Epithelial cell of proximal tubule (primary cell): ENCODE data around the gene SETD9. TPM values are rescaled to one million over a fixed set of nuclear protein-coding genes. Genes with fewer than 3 reads are reported as not detected.
A peak's percentile ranks its signal among the peaks of the same experiment; 100 is the strongest.

Source experiments
- DNase-seq: peaks from one replicate; pipeline ENCODE4 v3.0.0-alpha.2; 2011; ENCODE audit warnings: low read depth
- H3K4me3 ChIP-seq: 2 replicates; pipeline ENCODE4 v1.5.1; 2011; ENCODE audit warnings: low read depth, mild to moderate bottlenecking, low read length
- total RNA-seq: library from RNA; depleted of rRNA; stranded (reverse); fragments of >200 nt; gene quantifications from 2 replicates; pipeline ENCODE4 v1.2.3, GENCODE V29; 2015
- TF ChIP-seq, protein P1 (sequence below): conservative IDR thresholded peaks from 2 replicates; pipeline ENCODE4 v1.5.1; 2012; ENCODE audit warnings: low read depth, mild to moderate bottlenecking, low read length

The SETD9 gene
- total RNA-seq, 1 donor from 2014 or later, result 8.8 TPM

DNA sequence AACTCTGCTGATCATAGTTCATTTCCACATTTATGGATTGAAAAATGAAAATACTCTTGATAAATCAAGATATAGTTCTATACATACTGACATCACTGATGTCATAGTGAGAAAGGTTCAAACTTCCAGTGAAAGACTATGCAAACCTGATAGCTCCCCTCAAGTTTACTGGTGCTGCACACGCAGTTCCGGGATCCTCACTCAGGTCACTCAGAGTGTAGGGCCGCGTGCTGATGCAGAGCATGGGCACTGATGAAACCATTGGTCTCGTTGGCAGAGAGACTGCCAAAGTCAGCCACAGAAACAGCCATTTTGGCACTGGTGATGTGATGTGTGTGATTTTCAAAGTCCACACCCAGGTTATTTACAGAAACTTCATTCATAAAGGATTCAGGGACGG, 13.5 kb downstream of the SETD9 start:
- TF ChIP-seq, protein P1, sequence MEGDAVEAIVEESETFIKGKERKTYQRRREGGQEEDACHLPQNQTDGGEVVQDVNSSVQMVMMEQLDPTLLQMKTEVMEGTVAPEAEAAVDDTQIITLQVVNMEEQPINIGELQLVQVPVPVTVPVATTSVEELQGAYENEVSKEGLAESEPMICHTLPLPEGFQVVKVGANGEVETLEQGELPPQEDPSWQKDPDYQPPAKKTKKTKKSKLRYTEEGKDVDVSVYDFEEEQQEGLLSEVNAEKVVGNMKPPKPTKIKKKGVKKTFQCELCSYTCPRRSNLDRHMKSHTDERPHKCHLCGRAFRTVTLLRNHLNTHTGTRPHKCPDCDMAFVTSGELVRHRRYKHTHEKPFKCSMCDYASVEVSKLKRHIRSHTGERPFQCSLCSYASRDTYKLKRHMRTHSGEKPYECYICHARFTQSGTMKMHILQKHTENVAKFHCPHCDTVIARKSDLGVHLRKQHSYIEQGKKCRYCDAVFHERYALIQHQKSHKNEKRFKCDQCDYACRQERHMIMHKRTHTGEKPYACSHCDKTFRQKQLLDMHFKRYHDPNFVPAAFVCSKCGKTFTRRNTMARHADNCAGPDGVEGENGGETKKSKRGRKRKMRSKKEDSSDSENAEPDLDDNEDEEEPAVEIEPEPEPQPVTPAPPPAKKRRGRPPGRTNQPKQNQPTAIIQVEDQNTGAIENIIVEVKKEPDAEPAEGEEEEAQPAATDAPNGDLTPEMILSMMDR, result no peak
- H3K4me3 ChIP-seq, result no peak overlapping the region
- no peak for DNase-seq

DNA sequence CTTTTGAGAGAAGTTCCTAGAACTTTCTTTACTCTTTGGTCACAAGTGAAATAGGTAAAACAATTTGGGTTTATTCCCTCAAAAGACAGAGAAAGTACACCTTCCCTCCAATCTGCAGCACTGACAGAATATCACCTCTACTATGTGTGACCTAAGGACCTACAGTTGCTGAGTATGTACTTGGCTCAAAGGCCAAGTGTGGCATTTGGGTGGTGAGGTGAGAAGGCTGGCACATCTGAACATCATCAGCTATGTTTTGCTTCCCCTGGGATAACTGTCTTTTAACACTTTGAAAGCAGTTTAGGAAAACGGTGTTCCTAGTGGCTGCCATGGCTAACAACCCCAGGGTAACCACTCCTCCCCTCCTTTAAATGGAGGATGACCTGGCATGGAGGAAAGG, 24.9 kb downstream of the SETD9 start:
- DNase-seq, result no peak
- no peak overlapping the region for H3K4me3 ChIP-seq
- TF ChIP-seq, protein P1, result no peak

DNA sequence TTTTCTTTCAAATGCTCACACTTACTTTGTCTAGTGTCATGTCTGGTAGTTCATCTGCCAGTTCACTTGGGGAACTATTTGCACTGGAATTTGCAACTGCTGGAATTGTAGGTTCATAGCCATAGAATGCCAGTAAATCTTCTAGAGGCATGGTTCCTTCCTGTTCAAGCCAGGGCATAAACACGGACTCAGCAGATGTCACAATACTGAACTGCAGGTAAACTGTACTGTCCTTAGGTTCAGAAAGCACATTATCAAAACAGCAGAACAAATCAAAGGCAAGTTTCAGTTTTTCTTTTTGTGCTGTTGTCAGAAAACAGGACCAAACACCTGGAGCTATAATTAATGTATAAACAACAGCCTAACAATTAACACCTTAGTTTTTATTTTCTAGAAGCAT, 29.5 kb downstream of the SETD9 start:
- no peak for DNase-seq
- no peak overlapping the region for H3K4me3 ChIP-seq
- TF ChIP-seq, protein P1, result no peak

DNA sequence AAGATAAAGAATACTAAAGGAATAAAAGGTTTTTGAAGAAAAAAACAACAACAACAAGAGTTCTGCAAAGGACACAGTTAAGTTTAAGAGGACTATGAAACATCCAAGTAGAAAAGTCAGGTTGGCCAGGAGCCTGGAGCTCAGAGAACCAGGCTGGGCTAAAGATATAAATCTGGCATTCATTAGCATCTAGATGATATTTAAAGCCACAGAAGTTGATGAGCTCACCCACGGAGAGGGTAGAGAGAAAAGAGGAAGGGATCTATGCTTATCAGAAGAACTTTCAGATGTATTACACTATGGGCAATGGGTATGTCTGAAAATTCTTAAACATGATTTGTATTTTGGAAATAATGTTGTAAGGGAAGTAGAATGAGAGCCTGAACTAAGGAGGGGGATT, 32.6 kb downstream of the SETD9 start:
- H3K4me3 ChIP-seq, result no peak overlapping the region
- DNase-seq, result no peak
- TF ChIP-seq, protein P1, result no peak

DNA sequence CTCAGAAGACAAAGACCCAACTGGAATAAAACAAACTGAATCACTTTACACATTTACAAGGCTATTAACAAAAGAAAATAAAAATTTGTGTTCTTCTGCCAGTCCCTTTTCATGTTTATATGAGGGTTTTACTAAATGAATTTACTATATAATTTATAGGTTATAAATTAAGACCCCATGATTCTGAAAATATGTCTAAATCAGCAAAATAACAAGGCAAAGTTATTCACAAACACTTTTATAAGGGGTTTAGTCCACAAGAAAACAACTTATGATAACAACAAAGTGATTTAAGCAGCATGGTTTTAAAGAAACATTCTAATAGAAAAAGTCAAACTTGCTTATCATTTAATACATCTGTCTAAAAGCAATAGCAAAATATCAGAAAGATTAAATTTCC, 37.7 kb downstream of the SETD9 start:
- H3K4me3 ChIP-seq, result no peak overlapping the region
- TF ChIP-seq, protein P1, result no peak
- no peak for DNase-seq

DNA sequence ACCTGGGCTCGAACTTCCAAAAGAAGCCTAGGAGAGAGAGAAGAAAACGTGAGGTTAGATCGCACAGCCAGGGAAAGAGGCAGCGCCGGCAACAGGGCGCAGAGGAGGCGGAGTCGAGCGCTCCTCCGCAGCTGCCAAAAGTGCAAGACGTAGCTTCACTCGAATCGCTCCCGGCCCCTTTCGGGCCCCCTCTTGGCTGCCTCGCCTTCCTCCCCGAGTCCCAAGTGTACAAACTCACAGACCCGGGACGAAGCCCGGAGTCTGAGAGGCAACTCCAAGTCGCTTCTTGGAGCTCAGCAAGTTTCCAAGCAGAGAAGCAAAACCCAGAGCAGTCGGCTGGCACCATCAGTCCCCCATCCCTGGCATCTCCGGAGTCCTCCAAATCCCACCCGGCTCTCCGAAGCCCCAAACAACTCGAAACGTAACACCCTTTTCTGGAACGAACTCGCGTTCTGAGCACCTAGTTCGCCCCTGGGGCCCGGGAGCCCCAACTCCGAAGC, 41.3 kb downstream of the SETD9 start:
- TF ChIP-seq, protein P1, result no peak
- no peak for DNase-seq
- peak overlapping the region; percentile 89 for H3K4me3 ChIP-seq

DNA sequence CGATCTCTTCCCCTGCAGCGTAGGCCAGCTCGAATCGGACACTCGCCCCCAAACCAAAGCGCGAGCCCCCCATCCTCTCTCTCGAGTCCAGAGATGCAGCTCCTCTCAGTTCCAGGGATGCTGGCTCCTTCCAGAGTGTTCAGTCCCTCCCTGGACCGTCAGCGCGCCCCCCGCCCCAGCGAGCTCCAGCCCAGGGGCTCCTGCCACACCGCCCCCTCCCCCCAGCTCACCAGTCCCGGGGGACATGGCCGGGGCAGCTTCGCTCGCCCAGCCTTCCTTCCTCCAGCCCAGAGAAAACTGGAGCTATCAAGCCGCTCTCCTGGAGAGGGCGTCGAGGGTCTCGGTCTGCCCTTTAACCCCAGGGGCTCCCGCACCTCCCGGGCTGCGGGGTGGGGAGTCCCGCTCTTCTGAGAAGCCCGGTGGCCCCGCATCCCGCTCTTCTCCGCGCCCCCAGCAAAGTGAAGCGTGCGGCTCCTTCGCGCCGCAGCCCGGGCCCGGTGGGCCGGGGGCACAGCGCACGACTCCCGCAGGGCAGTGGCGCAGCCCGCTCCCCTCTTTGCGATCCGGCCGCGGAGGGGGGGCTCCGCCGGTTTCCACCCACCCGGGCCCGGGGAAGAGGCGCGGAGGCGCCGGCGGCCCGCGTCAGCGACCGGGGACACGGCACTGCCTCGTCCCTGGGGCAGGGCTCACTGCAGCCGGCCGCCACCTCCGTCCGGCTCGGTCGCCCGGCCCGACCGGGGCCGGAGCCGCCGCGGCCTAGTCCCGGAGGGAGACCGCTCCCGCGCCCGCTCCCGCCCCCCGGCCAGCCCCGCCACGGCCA, 41.9 kb downstream of the SETD9 start:
- no peak for DNase-seq
- TF ChIP-seq, protein P1, result no peak
- H3K4me3 ChIP-seq, result peak overlapping the region; percentile 89
